ENCODE data around the gene WDFY2. TPM values are rescaled to one million over a fixed set of nuclear protein-coding genes. Genes with fewer than 3 reads are reported as not detected.

Gene WDFY2
- total RNA-seq, 3 donors from 2014 or later (not counting 1 experiment from before 2014, with no cell fraction given): 29.5 to 32.1 (median 31.3) TPM

GRCh38 chr13:51665456-51665855 lies 81.2 kb downstream of the WDFY2 start:
- Histone ChIP-seq H3K9me3 (ENCODE audit: control insufficient read depth, insufficient read depth, low read length) (no peaks in the 10 kb centered on the region), H3K4me1 (ENCODE audit: control insufficient read depth, insufficient read depth, low read length) (no peaks in the 10 kb centered on the region), H3K27me3 (ENCODE audit: control insufficient read depth, insufficient read depth, low read length) (no peaks in the 10 kb centered on the region), H3K4me3 (ENCODE audit: low read length) (no peak overlapping the region), H3K27ac (ENCODE audit: low read length) (no peak overlapping the region), H3K36me3 (ENCODE audit: control insufficient read depth, insufficient read depth, low read length) (peaks cover 2% of the 10 kb centered on the region)
- intact Hi-C loops (cut with micrococcal nuclease): no loop called here
- H3K9me3 Mint-ChIP-seq: no peaks in the 10 kb centered on the region
- no peaks in the 10 kb centered on the region for H3K27me3 Mint-ChIP-seq (ENCODE audit: low read depth in 2 of 2)
- DNase-seq: no peak
- H3K4me1 Mint-ChIP-seq: peaks cover 25 to 34% of the 10 kb centered on the region in 2 donors
- TF ChIP-seq CTCF (IDR thresholded peaks at IDR 0.05): no peak
- H3K27ac Mint-ChIP-seq: no peak overlapping the region
- 90% methylated on average over 2 of the region's 2 CpGs for WGBS (ENCODE audit: insufficient coverage)
- H3K36me3 Mint-ChIP-seq: no peaks in the 10 kb centered on the region
- H3K4me3 Mint-ChIP-seq: no peak overlapping the region
- no peak for ATAC-seq

GRCh38 chr13:51666374-51666773 lies 82.1 kb downstream of the WDFY2 start:
- Mint-ChIP-seq H3K4me1 (peaks cover 25 to 43% of the 10 kb centered on the region in 2 donors), H3K27me3 (ENCODE audit: low read depth in 2 of 2) (no peaks in the 10 kb centered on the region), H3K36me3 (no peaks in the 10 kb centered on the region), H3K27ac (peak overlapping the region in 1 of 2 donors; percentile 54), H3K4me3 (no peak overlapping the region), H3K9me3 (no peaks in the 10 kb centered on the region)
- WGBS (ENCODE audit: insufficient coverage): 100% methylated on average over 1 of the region's 1 CpG
- no peak for DNase-seq
- Histone ChIP-seq H3K4me3 (ENCODE audit: low read length) (no peak overlapping the region), H3K36me3 (ENCODE audit: control insufficient read depth, insufficient read depth, low read length) (peaks cover 2% of the 10 kb centered on the region), H3K4me1 (ENCODE audit: control insufficient read depth, insufficient read depth, low read length) (no peaks in the 10 kb centered on the region), H3K9me3 (ENCODE audit: control insufficient read depth, insufficient read depth, low read length) (no peaks in the 10 kb centered on the region), H3K27me3 (ENCODE audit: control insufficient read depth, insufficient read depth, low read length) (no peaks in the 10 kb centered on the region), H3K27ac (ENCODE audit: low read length) (no peak overlapping the region)
- no peak for ATAC-seq
- intact Hi-C loops (cut with micrococcal nuclease): no loop called here
- TF ChIP-seq CTCF (IDR thresholded peaks at IDR 0.05): no peak

GRCh38 chr13:51666839-51667238 lies 82.6 kb downstream of the WDFY2 start:
- Mint-ChIP-seq H3K27me3 (ENCODE audit: low read depth in 2 of 2) (no peaks in the 10 kb centered on the region), H3K36me3 (no peaks in the 10 kb centered on the region), H3K4me1 (peaks cover 25 to 43% of the 10 kb centered on the region in 2 donors), H3K9me3 (no peaks in the 10 kb centered on the region), H3K4me3 (no peak overlapping the region), H3K27ac (peak overlapping the region; percentile 1 to 54)
- WGBS (ENCODE audit: insufficient coverage): 94% methylated on average over 1 of the region's 1 CpG
- peaks cover 2% of the 10 kb centered on the region for H3K36me3 ChIP-seq (ENCODE audit: control insufficient read depth, insufficient read depth, low read length)
- TF ChIP-seq CTCF (IDR thresholded peaks at IDR 0.05): no peak
- DNase-seq: no peak
- H3K9me3 ChIP-seq (ENCODE audit: control insufficient read depth, insufficient read depth, low read length): no peaks in the 10 kb centered on the region
- H3K4me1 ChIP-seq (ENCODE audit: control insufficient read depth, insufficient read depth, low read length): no peaks in the 10 kb centered on the region
- intact Hi-C loops (cut with micrococcal nuclease): no loop called here
- no peaks in the 10 kb centered on the region for H3K27me3 ChIP-seq (ENCODE audit: control insufficient read depth, insufficient read depth, low read length)
- no peak overlapping the region for H3K4me3 ChIP-seq (ENCODE audit: low read length)
- ATAC-seq: no peak
- H3K27ac ChIP-seq (ENCODE audit: low read length): no peak overlapping the region

GRCh38 chr13:51668580-51669195 lies 84.4 kb downstream of the WDFY2 start:
- no peak for ATAC-seq
- Histone ChIP-seq H3K9me3 (ENCODE audit: control insufficient read depth, insufficient read depth, low read length) (no peaks in the 10 kb centered on the region), H3K36me3 (ENCODE audit: control insufficient read depth, insufficient read depth, low read length) (no peaks in the 10 kb centered on the region), H3K27ac (ENCODE audit: low read length) (no peak overlapping the region), H3K27me3 (ENCODE audit: control insufficient read depth, insufficient read depth, low read length) (no peaks in the 10 kb centered on the region), H3K4me3 (ENCODE audit: low read length) (no peak overlapping the region), H3K4me1 (ENCODE audit: control insufficient read depth, insufficient read depth, low read length) (no peaks in the 10 kb centered on the region)
- 93% methylated on average over 4 of the region's 6 CpGs for WGBS (ENCODE audit: insufficient coverage)
- TF ChIP-seq CTCF (IDR thresholded peaks at IDR 0.05): no peak
- H3K9me3 Mint-ChIP-seq: no peaks in the 10 kb centered on the region
- no peak for DNase-seq
- intact Hi-C loops (cut with micrococcal nuclease): no loop called here
- H3K36me3 Mint-ChIP-seq: no peaks in the 10 kb centered on the region
- H3K27me3 Mint-ChIP-seq (ENCODE audit: low read depth in 2 of 2): no peaks in the 10 kb centered on the region
- H3K4me1 Mint-ChIP-seq: peaks cover 38 to 59% of the 10 kb centered on the region in 2 donors
- H3K27ac Mint-ChIP-seq: no peak overlapping the region
- H3K4me3 Mint-ChIP-seq: no peak overlapping the region
